IPS DF 6.9 (cell line): ENCODE measurements around the gene GCA.

Experiments used
- DNase-seq: peaks from one replicate; pipeline ENCODE4 v3.0.0-alpha.2; 2013; ENCODE audit warnings: low read depth, low spot score
- H3K27ac ChIP-seq: one replicate; pipeline ENCODE4 v1.5.1; 2013; ENCODE audit warnings: low read length, control low read depth
- H3K27me3 ChIP-seq: 2 replicates; pipeline ENCODE4 v1.6.1; 2013; ENCODE audit warnings: mild to moderate bottlenecking, low read length; ENCODE audit not compliant: control insufficient read depth, insufficient read depth
- H3K36me3 ChIP-seq: 2 replicates; pipeline ENCODE4 v1.6.1; 2013; ENCODE audit warnings: low read length; ENCODE audit not compliant: control insufficient read depth, insufficient read depth
- H3K4me1 ChIP-seq: 2 replicates; pipeline ENCODE4 v1.6.1; 2013; ENCODE audit warnings: low read length; ENCODE audit not compliant: control insufficient read depth, insufficient read depth
- H3K4me3 ChIP-seq: 2 replicates; pipeline ENCODE4 v1.5.1; 2013; ENCODE audit warnings: mild to moderate bottlenecking, low read length
- H3K9me3 ChIP-seq: 2 replicates; pipeline ENCODE4 v1.6.1; 2013; ENCODE audit warnings: low read length, inconsistent platforms; ENCODE audit not compliant: control insufficient read depth, insufficient read depth
- WGBS: extraction: QIAGEN DNeasy Blood & Tissue Kit; methylation state at CpG from one replicate; pipeline ENCODE4 v1.1.7; 2013; ENCODE audit warnings: mixed read lengths, missing lambda C conversion rate; ENCODE audit not compliant: insufficient read length, insufficient coverage; 5-methylcytosine and 5-hydroxymethylcytosine counted together

Gene GCA

DNA sequence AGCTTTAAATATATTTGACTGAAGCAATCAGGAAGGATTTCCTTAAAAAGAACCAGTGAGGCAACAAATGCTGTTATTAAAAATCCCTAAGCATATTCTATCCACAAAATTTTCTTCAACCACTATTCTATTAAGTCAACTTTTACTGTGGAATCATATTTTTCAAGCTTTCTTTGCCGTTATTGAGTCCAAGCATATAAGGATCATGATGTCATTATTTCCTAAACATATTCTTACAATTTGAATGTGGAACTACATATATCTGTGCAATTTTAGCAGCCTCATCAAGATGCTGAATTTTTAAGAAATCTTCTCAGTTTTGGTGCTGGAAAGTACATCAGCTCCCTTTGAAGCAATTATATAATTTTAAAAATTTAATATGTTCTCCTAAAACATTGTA, 31.1 kb upstream of the GCA start:
- Histone ChIP-seq H3K4me3 (no peak overlapping the region), H3K36me3 (no peaks in the 10 kb centered on the region)
- no CpG with 5 or more reads among the region's 1 CpG for WGBS

GRCh38 chr2:162315938-162316337, 28.0 kb upstream of the GCA start:
- H3K9me3 ChIP-seq, result no peaks in the 10 kb centered on the region
- H3K27ac ChIP-seq, result no peak overlapping the region
- no CpG with 5 or more reads among the region's 4 CpGs for WGBS
- peaks cover 2% of the 10 kb centered on the region; the same call in 1 of the 2 replicates for H3K27me3 ChIP-seq
- no peak overlapping the region for H3K4me3 ChIP-seq
- H3K4me1 ChIP-seq, result no peaks in the 10 kb centered on the region
- no peak for DNase-seq
- no peaks in the 10 kb centered on the region for H3K36me3 ChIP-seq

More for the DNA sequence above, 31.1 kb upstream of the GCA start:
- Histone ChIP-seq H3K27ac (no peak overlapping the region), H3K9me3 (no peaks in the 10 kb centered on the region), H3K4me1 (no peaks in the 10 kb centered on the region), H3K27me3 (peaks cover 2% of the 10 kb centered on the region; the same call in 1 of the 2 replicates)
- no peak for DNase-seq

GRCh38 chr2:162316590-162316989, 27.3 kb upstream of the GCA start:
- Histone ChIP-seq H3K9me3 (no peaks in the 10 kb centered on the region), H3K27me3 (peaks cover 2% of the 10 kb centered on the region; the same call in 1 of the 2 replicates), H3K27ac (no peak overlapping the region), H3K4me1 (no peaks in the 10 kb centered on the region), H3K36me3 (no peaks in the 10 kb centered on the region), H3K4me3 (no peak overlapping the region)
- 100% methylated on average over 2 of the region's 2 CpGs for WGBS
- DNase-seq, result no peak

DNA sequence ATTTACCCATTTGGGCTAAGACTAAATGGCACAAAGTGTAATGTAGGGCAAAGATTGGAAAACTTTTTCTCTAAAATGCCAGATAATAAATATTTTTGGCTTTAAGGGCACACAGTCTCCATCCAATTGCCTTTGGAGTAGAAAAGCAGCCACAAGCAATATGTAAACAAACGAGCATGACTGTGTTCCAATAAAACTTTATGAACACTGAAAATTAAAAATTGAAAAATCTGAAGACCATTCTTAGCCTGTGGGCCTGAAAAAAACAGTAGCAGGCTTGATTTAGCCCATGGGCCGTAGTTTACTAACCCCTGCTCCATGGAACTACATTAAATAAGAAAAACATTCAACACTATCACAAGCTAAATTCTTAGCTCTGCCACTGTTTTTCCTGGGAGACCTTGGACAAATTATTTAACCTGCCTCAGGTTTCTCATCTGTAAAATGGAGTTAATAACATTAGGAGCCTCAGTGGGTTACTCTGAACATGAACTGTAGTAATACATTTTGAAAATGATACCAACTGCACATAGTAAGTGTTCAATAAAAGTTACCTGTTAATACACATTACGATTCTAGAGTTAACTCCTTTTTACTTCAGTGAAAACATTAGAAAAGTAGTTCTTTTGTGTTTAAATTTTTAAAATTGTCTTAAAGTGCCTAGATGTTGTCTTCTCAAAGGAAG, 26.7 kb upstream of the GCA start:
- Histone ChIP-seq H3K4me3 (no peak overlapping the region), H3K27ac (no peak overlapping the region), H3K4me1 (no peaks in the 10 kb centered on the region), H3K9me3 (no peaks in the 10 kb centered on the region), H3K36me3 (no peaks in the 10 kb centered on the region), H3K27me3 (peaks cover 2% of the 10 kb centered on the region; the same call in 1 of the 2 replicates)
- DNase-seq, result no peak
- no CpG with 5 or more reads among the region's 3 CpGs for WGBS

- no peaks in the 10 kb centered on the region for H3K36me3 ChIP-seq
- DNase-seq, result no peak
- no CpG with 5 or more reads among the region's 16 CpGs for WGBS
- H3K27me3 ChIP-seq, result peaks cover 2% of the 10 kb centered on the region; the same call in 1 of the 2 replicates
- H3K4me1 ChIP-seq, result no peaks in the 10 kb centered on the region
- H3K4me3 ChIP-seq, result peak overlapping the region; percentile 67; the same call in 1 of the 2 replicates
- no peak overlapping the region for H3K27ac ChIP-seq
- H3K9me3 ChIP-seq, result no peaks in the 10 kb centered on the region
Measured at GRCh38 chr2:162317861-162318327, 26.0 kb upstream of the GCA start.

DNA sequence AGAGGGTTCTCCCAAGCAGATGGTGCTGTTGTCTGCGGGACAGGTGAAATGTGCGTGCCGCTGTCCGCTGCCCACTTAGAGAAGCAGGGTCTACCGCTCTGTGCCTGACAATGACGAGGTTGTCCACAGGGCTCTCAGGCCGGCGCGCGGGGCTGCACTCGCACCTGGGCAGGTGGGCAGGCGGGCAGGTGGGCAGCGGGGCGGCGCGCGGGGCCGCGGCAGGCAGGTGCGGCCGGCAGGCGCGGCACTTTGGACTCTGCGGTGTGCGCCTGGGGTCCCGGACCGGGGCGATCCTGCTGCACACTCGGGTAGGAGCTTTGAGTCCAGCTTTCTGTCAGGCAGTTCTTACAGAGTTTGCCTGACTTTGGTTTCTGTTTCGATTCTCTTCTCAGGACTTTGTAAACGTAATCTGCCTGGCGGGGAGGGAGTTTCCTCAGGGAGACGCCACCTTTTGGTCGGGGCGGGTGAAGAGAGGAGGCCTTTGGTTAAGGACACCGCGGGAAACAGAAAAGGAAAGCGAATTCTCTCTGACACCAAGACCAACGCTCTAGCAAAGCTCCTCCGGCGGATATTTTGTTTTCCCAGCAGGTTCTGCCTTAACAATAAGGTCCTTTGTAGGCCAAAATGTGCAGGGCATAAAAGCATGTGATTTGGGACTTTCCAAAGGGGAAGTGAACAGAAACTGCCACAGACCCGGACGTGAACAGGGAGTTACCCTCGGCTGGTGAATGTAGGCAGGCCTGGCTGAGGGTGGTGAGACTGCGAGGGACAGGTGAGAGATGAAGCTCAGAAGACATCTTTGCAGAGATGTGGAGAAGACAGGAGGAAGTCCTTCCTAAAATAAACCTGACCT, 25.4 kb upstream of the GCA start, which contains the start of gene IFIH1:
Gene IFIH1, minus strand, starts transcription at position 357 of the 853 bp plus-strand sequence. CDS start 377 bp downstream, outside the sequence.
- Histone ChIP-seq H3K9me3 (no peaks in the 10 kb centered on the region), H3K27ac (no peak within 1 kb of the TSS), H3K4me3 (peak within 1 kb of the TSS; percentile 67; the same call in 1 of the 2 replicates), H3K27me3 (peaks cover 2% of the 10 kb centered on the region; the same call in 1 of the 2 replicates), H3K36me3 (no peaks in the 10 kb centered on the region), H3K4me1 (no peaks in the 10 kb centered on the region)
- no CpG with 5 or more reads among the region's 45 CpGs for WGBS
- no peak for DNase-seq

- H3K4me3 ChIP-seq, result no peak overlapping the region
- H3K27ac ChIP-seq, result no peak overlapping the region
- no peaks in the 10 kb centered on the region for H3K36me3 ChIP-seq
- no peaks in the 10 kb centered on the region for H3K4me1 ChIP-seq
- WGBS, result no CpG with 5 or more reads among the region's 1 CpG
- H3K27me3 ChIP-seq, result peaks cover 2% of the 10 kb centered on the region; the same call in 1 of the 2 replicates
- H3K9me3 ChIP-seq, result no peaks in the 10 kb centered on the region
- no peak for DNase-seq
Measured at GRCh38 chr2:162320864-162321517, 22.9 kb upstream of the GCA start.

DNA sequence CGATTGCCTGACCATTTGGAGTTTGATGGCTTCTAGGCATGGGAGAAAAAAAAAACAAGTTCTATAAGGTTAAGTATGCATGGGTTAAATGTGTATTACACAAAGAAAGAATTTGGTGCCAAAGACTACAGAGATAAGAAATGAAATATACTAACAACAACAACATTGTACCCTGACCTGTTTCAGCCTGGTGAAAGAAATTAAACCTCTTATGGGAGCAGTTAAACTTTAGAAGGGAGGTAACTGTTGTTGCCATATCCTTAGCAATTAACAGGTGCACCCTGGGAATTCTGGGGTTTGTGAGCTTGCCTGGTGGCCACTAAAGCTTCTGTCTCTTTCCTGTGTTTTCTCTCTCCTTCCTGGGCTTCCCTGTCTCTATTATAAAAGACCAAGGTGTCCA, 19.0 kb upstream of the GCA start:
- Histone ChIP-seq H3K9me3 (no peaks in the 10 kb centered on the region), H3K4me3 (no peak overlapping the region), H3K27me3 (no peaks in the 10 kb centered on the region), H3K27ac (no peak overlapping the region), H3K36me3 (no peaks in the 10 kb centered on the region), H3K4me1 (no peaks in the 10 kb centered on the region)
- no CpG with 5 or more reads among the region's 1 CpG for WGBS
- no peak for DNase-seq

DNA sequence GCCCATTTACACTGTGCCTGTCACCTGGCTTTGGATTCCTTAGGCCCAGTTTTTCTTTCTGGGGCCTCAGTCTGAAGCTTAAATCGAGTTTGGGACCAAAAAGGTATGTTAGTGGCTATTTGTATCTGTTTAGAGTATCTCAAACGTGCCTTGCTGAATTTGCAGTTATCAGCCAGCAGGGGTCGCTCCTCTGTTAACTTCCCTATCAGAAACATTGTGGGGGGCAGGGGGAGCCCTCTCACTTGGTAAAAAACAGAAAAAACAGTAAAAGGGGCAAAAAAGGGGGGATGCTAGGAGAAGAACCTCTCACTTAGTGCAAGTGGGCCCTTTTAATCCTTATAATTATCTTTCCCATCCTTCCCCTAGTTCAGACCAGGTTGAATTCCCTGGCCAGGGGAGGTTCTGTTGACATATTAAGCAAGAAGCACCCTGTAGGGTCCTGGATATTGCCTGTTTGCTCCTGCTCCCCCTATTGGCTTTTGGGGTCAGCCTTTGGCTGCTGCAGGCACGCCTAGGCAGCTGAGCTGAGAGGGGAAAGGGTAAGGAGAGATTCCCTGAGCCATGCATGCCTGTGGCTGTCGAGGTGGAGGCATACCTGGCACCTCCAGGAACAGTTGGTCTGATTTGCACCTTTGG, 16.7 kb upstream of the GCA start:
- DNase-seq, result no peak
- H3K4me3 ChIP-seq, result no peak overlapping the region
- no peaks in the 10 kb centered on the region for H3K27me3 ChIP-seq
- no peaks in the 10 kb centered on the region for H3K36me3 ChIP-seq
- H3K9me3 ChIP-seq, result no peaks in the 10 kb centered on the region
- no peak overlapping the region for H3K27ac ChIP-seq
- WGBS, result no CpG with 5 or more reads among the region's 5 CpGs
- H3K4me1 ChIP-seq, result no peaks in the 10 kb centered on the region

- WGBS, result no CpG with 5 or more reads among the region's 15 CpGs
- H3K27ac ChIP-seq, result no peak overlapping the region
- H3K4me1 ChIP-seq, result no peaks in the 10 kb centered on the region
- no peak overlapping the region for H3K4me3 ChIP-seq
- DNase-seq, result no peak
- no peaks in the 10 kb centered on the region for H3K27me3 ChIP-seq
- no peaks in the 10 kb centered on the region for H3K9me3 ChIP-seq
- no peaks in the 10 kb centered on the region for H3K36me3 ChIP-seq
Measured at GRCh38 chr2:162327806-162328205, 16.1 kb upstream of the GCA start.
